GM23338 (cell line): ENCODE results near the gene ATXN8OS. TPM values are rescaled to one million over a fixed set of nuclear protein-coding genes. Genes with fewer than 3 reads are reported as not detected.

Experiments used
- ATAC-seq: fragments of 200-7000 bp; cut with Tn5 transposase; 3 replicates; pipeline ENCODE4 v1.9.1; 2020
- DNase-seq: peaks from one replicate; pipeline ENCODE4 v3.0.0-alpha.2; 2015; ENCODE audit warnings: low spot score
- H2AFZ ChIP-seq: fragments of 200-600 bp; sonication (generic); 2 replicates; pipeline ENCODE4 v1.8.0; 2016; ENCODE audit warnings: antibody characterized with exemption, mild to moderate bottlenecking, moderate library complexity
- H3F3A ChIP-seq: fragments of 200-600 bp; sonication (generic); replicated peaks from 2 replicates; pipeline ENCODE4 v1.8.0; 2017; ENCODE audit warnings: antibody characterized with exemption, mixed run types, low read depth
- H3K27ac ChIP-seq: fragments of 200-600 bp; sonication (generic); 2 replicates; pipeline ENCODE4 v1.6.1; 2016; ENCODE audit warnings: low read depth
- H3K27me3 ChIP-seq: fragments of 200-600 bp; sonication (generic); 2 replicates; pipeline ENCODE4 v1.8.0; 2016; ENCODE audit warnings: mild to moderate bottlenecking, mixed run types, moderate library complexity; ENCODE audit not compliant: insufficient read depth
- H3K36me3 ChIP-seq: fragments of 200-600 bp; sonication (generic); 2 replicates; pipeline ENCODE4 v1.8.0; 2016; ENCODE audit warnings: mild to moderate bottlenecking; ENCODE audit not compliant: insufficient read depth
- H3K4me1 ChIP-seq: fragments of 200-600 bp; sonication (generic); 2 replicates; pipeline ENCODE4 v1.8.0; 2016; ENCODE audit warnings: mild to moderate bottlenecking, moderate library complexity; ENCODE audit not compliant: insufficient read depth
- H3K4me2 ChIP-seq: fragments of 200-600 bp; sonication (generic); 2 replicates; pipeline ENCODE4 v1.7.1; 2017; ENCODE audit warnings: mixed run types
- H3K4me3 ChIP-seq: fragments of 200-600 bp; sonication (generic); 2 replicates; pipeline ENCODE4 v1.6.1; 2016; ENCODE audit warnings: mixed run types
- H3K79me2 ChIP-seq: fragments of 200-600 bp; sonication (generic); replicated peaks from 2 replicates; pipeline ENCODE4 v1.8.0; 2017; ENCODE audit warnings: mild to moderate bottlenecking; ENCODE audit not compliant: insufficient read depth
- H3K9me2 ChIP-seq: fragments of 200-600 bp; sonication (generic); 2 replicates; pipeline ENCODE4 v1.8.0; 2017; ENCODE audit not compliant: insufficient read depth
- H4K20me1 ChIP-seq: fragments of 200-600 bp; sonication (generic); replicated peaks from 2 replicates; pipeline ENCODE4 v1.8.0; 2017; ENCODE audit warnings: mild to moderate bottlenecking; ENCODE audit not compliant: insufficient read depth
- H3K27ac Mint-ChIP-seq: 2 replicates; pipeline ENCODE4 v1.8.0; 2020; ENCODE audit warnings: inconsistent platforms, mild to moderate bottlenecking, moderate library complexity, mixed read lengths
- H3K27me3 Mint-ChIP-seq: 3 replicates; pipeline ENCODE4 v1.8.0; 2022; ENCODE audit warnings: low read depth, mild to moderate bottlenecking, moderate library complexity, mixed read lengths, inconsistent platforms; ENCODE audit not compliant: insufficient read depth, poor library complexity
- H3K36me3 Mint-ChIP-seq: 3 replicates; pipeline ENCODE4 v1.8.0; 2021; ENCODE audit warnings: low read depth, mild to moderate bottlenecking, inconsistent platforms, moderate library complexity, mixed read lengths
- H3K4me1 Mint-ChIP-seq: 3 replicates; pipeline ENCODE4 v1.8.0; 2020; ENCODE audit warnings: mild to moderate bottlenecking, inconsistent platforms, mixed read lengths
- H3K4me3 Mint-ChIP-seq: 3 replicates; pipeline ENCODE4 v1.8.0; 2021; ENCODE audit warnings: moderate library complexity, mild to moderate bottlenecking, inconsistent platforms, mixed read lengths
- H3K9me3 Mint-ChIP-seq: 3 replicates; pipeline ENCODE4 v1.8.0; 2020; ENCODE audit warnings: moderate library complexity, mild to moderate bottlenecking, inconsistent platforms, mixed read lengths
- JUNB ChIP-seq: IDR thresholded peaks from one replicate; pipeline ENCODE4 v1.6.1; 2016; ENCODE audit warnings: antibody characterized with exemption; ENCODE audit not compliant: unreplicated experiment
- POLR2AphosphoS5 ChIP-seq: IDR thresholded peaks from 2 replicates; pipeline ENCODE4 v1.6.1; 2016; ENCODE audit warnings: antibody characterized with exemption, low read depth
- polyA plus RNA-seq: library from polyadenylated mRNA; unstranded; fragments of >200 nt; fragmentation: Nextera tagmentation; extraction: Ambion mirVana; gene quantifications from 2 replicates; pipeline ENCODE4 v1.2.1, GENCODE V29; 2016
- total RNA-seq: library from RNA; depleted of rRNA; stranded (reverse); fragments of >200 nt; shearing (Covaris generic); gene quantifications from 2 replicates; pipeline ENCODE4 v1.2.3, GENCODE V29; 2014; rRNA removed

Gene ATXN8OS
- total and polyA plus RNA-seq, 2 experiments from 2014 or later: not detected

DNA sequence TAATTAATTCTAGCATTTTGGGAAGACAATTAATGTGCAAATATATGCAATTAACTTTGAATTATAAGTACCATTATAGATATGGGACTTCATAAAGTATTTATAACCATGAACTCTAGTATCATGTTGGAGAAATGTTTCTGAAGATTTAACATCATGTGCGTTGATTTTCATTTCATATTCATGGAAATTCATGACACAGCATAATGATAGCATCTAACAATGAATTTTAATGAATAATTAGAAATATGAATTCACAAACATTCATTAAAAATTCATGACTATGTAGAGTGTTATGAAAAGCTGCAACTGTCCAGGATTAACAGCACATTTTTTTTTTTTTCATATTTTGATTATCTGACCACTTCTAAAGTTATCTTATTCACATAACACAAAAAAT, 70.7 kb downstream of the ATXN8OS start:
- Histone ChIP-seq H3K9me2 (no peaks in the 10 kb centered on the region), H3K27ac (no peak overlapping the region), H3K27me3 (no peaks in the 10 kb centered on the region), H3K4me3 (no peak overlapping the region), H4K20me1 (no peaks in the 10 kb centered on the region), H3K36me3 (no peaks in the 10 kb centered on the region), H3K79me2 (no peaks in the 10 kb centered on the region), H3K4me1 (no peaks in the 10 kb centered on the region), H3F3A (no peaks in the 10 kb centered on the region), H2AFZ (no peak overlapping the region), H3K4me2 (no peak overlapping the region)
- Mint-ChIP-seq H3K27ac (no peak overlapping the region), H3K9me3 (no peaks in the 10 kb centered on the region), H3K27me3 (no peaks in the 10 kb centered on the region), H3K36me3 (no peaks in the 10 kb centered on the region), H3K4me3 (no peak overlapping the region), H3K4me1 (peaks cover 2% of the 10 kb centered on the region; the same call in 2 of the 3 replicates)
- DNase-seq (no peak), ATAC-seq (no peak)
- TF ChIP-seq POLR2AphosphoS5 (no peak), JUNB (no peak)

Other genes with a start within 250 kb of the ATXN8OS start
- gene KLHL1, start 626 bp downstream of the ATXN8OS start, total RNA-seq: not detected in 2 replicates
- gene KLHL1, start 626 bp downstream of the ATXN8OS start, polyA plus RNA-seq: not detected in 2 replicates